ENCODE measurements around the gene CD300A. TPM values are rescaled to one million over a fixed set of nuclear protein-coding genes. Genes with fewer than 3 reads are reported as not detected.
A peak's percentile ranks its signal among the peaks of the same experiment; 100 is the strongest.

Gene CD300A
- total RNA-seq, 1 donor = 52.0 TPM

GRCh38 chr17:74439691-74440567 is 26.5 kb upstream of the CD300A start:
- peak in 1 of 3 donors; percentile 57 for DNase-seq (ENCODE audit: low read depth in 2 of 3, low spot score in 2 of 3)

GRCh38 chr17:74441537-74441936 is 24.9 kb upstream of the CD300A start:
- DNase-seq (ENCODE audit: low read depth in 2 of 3, low spot score in 2 of 3) = no peak

GRCh38 chr17:74442291-74442669 is 24.2 kb upstream of the CD300A start:
- DNase-seq (ENCODE audit: low read depth in 2 of 3, low spot score in 2 of 3) = no peak

- peak in 2 of 3 donors; percentile 82 to 87 for DNase-seq (ENCODE audit: low read depth in 2 of 3, low spot score in 2 of 3)
These were observed 23.5 kb upstream of the CD300A start for GRCh38 chr17:74442670-74443515.

- no peak for DNase-seq (ENCODE audit: low read depth in 2 of 3, low spot score in 2 of 3)
These were observed 22.7 kb upstream of the CD300A start for GRCh38 chr17:74443516-74444296.

GRCh38 chr17:74444406-74444805 is 22.0 kb upstream of the CD300A start:
- DNase-seq (ENCODE audit: low read depth in 2 of 3, low spot score in 2 of 3) = no peak

- no peak for DNase-seq (ENCODE audit: low read depth in 2 of 3, low spot score in 2 of 3)
These were observed 21.3 kb upstream of the CD300A start for GRCh38 chr17:74445158-74445557.

GRCh38 chr17:74446551-74447500 is 19.6 kb upstream of the CD300A start:
- peak in 2 of 3 donors; percentile 76 to 80 for DNase-seq (ENCODE audit: low read depth in 2 of 3, low spot score in 2 of 3)

- DNase-seq (ENCODE audit: low read depth in 2 of 3, low spot score in 2 of 3) = no peak
These were observed 18.7 kb upstream of the CD300A start for GRCh38 chr17:74447628-74448159.

GRCh38 chr17:74448756-74449155 is 17.7 kb upstream of the CD300A start:
- DNase-seq (ENCODE audit: low read depth in 2 of 3, low spot score in 2 of 3) = no peak

- DNase-seq (ENCODE audit: low read depth in 2 of 3, low spot score in 2 of 3) = no peak
These were observed 17.1 kb upstream of the CD300A start for GRCh38 chr17:74449306-74449705.

GRCh38 chr17:74449773-74450172 is 16.7 kb upstream of the CD300A start:
- no peak for DNase-seq (ENCODE audit: low read depth in 2 of 3, low spot score in 2 of 3)

GRCh38 chr17:74450231-74450630 is 16.2 kb upstream of the CD300A start:
- no peak for DNase-seq (ENCODE audit: low read depth in 2 of 3, low spot score in 2 of 3)

- DNase-seq (ENCODE audit: low read depth in 2 of 3, low spot score in 2 of 3) = no peak
These were observed 15.5 kb upstream of the CD300A start for GRCh38 chr17:74450925-74451403.

- no peak for DNase-seq (ENCODE audit: low read depth in 2 of 3, low spot score in 2 of 3)
These were observed 14.9 kb upstream of the CD300A start for GRCh38 chr17:74451557-74451956.

- no peak for DNase-seq (ENCODE audit: low read depth in 2 of 3, low spot score in 2 of 3)
These were observed 14.2 kb upstream of the CD300A start for GRCh38 chr17:74452033-74452840.

GRCh38 chr17:74452841-74453661 is 13.4 kb upstream of the CD300A start:
- DNase-seq (ENCODE audit: low read depth in 2 of 3, low spot score in 2 of 3) = no peak

Measured in hematopoietic multipotent progenitor cell (in vitro differentiated cells).